ENCODE data around the gene OPALIN.

- TF ChIP-seq TAF1 (IDR thresholded peaks at IDR 0.05; ENCODE audit: borderline replicate concordance, low read depth, low read length), result no peak
- no peak for TF ChIP-seq POLR2AphosphoS5 (IDR thresholded peaks at IDR 0.05; ENCODE audit: low read depth, low read length)
Observed at GRCh38 chr10:96295475-96295874, 63.3 kb downstream of the OPALIN start.

All from GM12892 (cell line).